Measurements from ENCODE around the gene NUP210L. TPM values are rescaled to one million over a fixed set of nuclear protein-coding genes. Genes with fewer than 3 reads are reported as not detected.

NUP210L gene
- polyA plus RNA-seq, 1 donor: 0.03 TPM

DNA sequence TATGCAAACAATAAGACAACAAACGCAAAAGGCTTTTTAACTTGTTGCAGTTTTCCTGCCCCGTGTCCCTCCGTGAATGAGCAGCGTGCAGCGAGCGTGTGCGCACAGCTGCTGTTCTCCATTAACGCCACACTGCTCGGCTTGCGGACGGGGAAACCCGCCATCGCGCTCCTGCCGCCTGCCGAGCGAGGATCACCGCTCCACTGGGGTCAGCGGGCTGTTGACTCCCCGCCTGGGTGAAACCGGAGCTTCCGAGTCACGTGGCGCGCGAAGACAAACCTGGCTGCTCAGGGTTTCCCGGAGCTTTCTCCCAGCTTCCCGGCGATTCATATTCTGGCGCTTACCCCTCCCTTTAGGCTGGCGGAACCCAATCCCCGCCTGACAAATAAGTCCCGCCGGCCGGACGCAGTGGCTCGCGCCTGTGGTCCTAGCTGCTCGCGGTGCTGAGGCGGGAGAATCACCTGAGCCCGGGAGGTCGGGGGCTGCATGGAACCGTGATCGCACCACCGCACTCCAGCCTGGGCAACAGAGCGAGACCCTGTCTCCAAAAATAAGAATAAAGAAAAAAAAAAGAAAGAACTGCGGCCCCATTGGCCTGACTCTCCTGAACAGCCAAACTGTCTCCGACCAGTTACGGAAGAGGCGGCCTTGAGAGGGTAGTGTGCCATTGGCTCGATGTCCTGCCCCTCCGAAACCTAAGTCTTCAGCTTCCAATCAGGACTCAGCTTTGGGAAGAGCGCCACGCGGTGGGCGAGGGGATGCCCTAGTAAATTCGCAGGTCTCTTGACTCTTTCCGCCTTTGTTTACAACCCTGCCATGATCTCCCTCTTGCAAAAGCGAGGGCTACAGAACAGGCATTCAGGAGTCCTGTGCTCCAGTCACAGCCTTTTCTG is 187.5 kb downstream of the NUP210L start, which contains the start of gene CREB3L4:
TSS of gene CREB3L4 (plus strand) at position 796 of the 893 bp plus-strand sequence. CDS start 624 bp downstream, outside the sequence.
- peak; percentile 97 for DNase-seq (ENCODE audit: low read depth)

DNA sequence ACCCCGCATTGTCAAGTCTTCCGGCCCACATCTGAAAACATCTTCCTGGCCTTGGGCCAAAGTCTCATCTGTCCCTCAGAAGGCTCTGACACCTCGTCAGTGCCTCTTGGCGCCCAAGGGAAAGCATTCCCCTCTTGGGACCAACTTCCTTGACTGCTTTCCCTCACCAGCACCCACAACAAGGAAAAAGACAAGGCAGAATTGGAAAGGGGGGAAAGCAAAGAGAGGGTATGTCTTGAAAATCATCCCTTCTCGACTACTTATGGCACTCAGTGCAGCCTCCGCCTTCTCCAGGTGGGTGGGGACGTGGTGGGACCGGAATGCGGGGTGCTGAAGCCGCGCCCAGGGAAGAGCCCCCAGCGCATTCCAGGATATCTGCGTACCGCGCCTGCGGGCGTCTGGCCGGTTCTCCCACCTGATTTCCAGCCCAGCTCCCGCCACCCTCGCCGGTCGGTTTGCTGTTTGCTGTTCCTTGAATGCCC is 191.0 kb downstream of the NUP210L start:
- DNase-seq (ENCODE audit: low read depth): no peak

DNA sequence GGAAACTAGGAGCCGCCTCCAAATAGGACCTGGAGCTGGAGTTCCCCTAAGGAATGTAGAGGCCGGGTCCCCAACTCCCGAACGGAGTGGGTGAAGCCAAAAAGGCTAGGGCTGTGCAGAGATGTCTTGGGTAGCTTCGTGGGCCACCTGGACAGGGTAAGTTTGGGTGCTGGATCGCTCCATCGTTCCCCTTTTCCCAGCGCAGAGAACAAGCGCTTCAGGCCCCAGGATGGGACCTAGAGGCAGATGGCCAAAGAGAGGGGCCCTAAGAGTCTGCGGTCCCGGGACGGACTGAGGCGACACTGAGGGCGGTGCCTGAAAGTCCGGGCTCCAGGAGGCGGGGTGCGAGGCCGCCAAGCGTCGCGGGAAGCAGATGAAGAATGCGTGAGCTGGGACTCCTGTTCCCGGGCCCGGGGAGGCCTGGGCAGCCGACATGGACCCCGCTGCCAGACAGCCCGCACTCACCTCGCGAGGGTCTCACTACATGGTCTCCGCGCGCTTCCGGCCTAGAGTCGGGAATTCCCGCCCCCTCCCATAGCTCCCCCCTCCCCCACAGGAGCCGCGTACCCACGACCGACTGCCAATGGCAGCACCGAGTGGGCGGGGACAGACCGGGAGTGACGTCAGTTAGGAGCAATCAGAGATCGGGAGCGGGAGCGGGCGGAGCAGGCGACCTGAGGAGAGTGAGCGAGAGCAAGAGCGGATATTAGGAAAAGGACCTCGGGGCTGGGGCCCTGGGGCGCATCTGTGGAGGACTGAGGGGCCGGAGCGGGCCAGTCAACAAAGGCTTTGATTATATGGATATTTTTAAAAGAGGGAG is 191.6 kb downstream of the NUP210L start, which contains the start of gene SLC39A1:
TSS of gene SLC39A1 (minus strand) at position 508 of the 820 bp plus-strand sequence. CDS start 822 bp downstream, outside the sequence.
- peak; percentile 93 for DNase-seq (ENCODE audit: low read depth)

DNA sequence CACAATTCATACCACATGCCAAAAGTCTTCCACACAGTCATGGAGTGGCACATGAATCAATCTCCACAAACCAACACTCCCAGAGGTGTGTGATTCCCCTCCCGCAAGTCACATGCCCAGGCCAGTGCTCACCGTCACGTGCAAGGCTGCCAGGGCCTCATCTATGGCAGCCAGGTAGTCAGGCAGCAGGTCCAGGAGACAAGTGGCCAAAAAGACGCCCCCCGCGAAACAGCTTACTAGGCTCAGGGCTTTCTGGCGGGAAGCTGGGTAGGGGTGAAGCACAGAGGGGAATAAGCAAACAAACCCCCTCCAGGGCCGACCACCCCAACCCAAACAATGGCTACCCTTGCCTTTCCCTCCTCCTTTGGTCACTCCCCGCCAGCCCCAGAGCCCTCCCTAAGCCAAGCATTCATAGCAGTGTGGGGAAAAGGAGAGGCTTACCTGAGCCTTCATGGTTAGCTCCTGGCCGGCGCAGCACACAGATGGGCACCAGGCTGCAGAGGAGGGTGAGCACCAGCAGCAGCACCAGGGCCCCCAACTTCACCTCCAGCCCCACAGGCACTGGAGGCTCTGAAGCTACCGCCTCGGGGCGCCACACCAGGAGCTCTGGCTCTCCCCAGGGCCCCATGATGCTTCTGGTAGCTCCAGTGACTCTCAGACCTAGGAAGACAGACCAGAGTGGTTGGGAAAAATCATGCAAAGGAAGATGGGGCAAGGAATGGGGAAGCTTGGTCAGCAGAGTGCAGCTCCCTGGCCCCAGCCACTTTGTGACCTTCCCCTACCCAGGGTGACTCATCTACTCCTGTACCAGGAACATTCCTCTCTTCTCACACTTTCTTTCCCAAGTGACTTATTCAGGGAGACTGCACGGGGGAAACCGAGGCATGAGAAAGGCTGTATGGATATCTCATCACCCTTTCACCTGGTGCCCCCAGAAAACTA is 192.5 kb downstream of the NUP210L start:
- DNase-seq (ENCODE audit: low read depth): no peak

DNA sequence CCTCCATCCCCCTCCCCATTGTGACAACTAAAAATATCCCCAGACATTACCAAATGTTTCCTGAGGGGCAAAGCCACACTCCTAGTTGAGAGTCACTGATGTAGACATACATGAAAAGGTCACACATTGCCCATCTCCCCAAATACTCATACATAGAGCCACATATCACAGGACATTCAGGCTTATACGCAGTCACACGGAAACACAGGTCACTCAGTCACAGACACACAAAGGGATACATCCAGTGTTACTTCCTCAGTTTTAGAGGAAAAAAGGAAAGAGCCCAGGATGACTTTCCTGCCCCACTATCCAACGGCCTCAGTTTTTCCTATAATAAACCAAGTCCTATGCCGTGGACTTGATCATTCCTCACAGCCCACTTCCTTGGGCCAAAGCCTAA is 193.5 kb downstream of the NUP210L start:
- DNase-seq (ENCODE audit: low read depth): no peak

DNA sequence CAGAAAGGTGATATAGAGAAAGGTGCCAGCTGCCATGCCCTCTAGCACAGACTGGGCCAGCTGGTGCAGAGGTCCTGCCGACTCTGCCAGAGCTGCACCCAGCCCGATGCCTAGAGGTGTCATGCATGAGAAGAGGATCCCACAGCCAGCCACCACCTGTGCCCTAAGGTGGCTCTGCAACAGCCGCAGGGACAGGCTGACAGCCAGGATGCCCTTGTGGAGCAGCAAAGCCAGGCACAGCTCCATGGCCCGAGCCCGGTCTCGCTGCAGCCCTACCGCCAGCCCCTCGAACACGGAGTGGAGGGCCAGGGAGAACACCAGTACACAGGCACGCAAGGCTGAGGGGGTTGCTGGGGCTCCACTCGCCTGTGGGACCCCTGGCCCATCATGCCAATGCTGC is 194.7 kb downstream of the NUP210L start:
- DNase-seq (ENCODE audit: low read depth): no peak

DNA sequence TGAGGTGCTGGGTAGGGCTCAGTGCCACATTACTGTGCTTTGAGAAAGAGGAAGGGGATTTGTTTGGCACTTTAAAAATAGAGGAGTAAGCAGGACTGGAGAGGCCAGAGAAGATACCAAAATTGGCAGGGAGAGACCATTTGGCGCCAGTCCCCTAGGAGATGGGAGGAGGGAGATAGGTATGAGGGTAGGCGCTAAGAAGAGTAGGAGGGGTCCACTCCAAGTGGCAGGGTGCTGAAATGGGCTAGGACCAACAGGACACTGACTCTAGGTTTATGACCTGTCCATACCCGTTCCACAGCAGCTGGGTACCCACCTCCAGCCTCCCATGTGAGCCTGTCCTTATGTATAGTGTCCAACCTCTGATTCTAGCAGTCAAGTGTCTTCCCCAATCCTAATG is 195.4 kb downstream of the NUP210L start:
- no peak for DNase-seq (ENCODE audit: low read depth)

DNA sequence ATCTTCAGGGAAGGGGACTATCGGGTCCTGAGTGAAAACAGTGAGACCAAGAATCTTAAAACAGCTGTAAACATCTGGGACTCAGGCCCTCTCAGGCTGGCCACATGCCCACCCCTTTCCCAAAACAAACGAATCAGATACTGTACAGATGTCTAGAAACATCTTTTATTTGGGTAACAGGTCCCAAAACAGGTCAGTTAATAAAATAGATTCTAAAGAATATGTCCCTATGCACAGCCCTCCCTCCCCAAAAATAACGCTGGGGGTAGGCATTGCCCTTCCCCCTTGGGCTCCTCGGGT is 196.0 kb downstream of the NUP210L start:
- no peak for DNase-seq (ENCODE audit: low read depth)

DNA sequence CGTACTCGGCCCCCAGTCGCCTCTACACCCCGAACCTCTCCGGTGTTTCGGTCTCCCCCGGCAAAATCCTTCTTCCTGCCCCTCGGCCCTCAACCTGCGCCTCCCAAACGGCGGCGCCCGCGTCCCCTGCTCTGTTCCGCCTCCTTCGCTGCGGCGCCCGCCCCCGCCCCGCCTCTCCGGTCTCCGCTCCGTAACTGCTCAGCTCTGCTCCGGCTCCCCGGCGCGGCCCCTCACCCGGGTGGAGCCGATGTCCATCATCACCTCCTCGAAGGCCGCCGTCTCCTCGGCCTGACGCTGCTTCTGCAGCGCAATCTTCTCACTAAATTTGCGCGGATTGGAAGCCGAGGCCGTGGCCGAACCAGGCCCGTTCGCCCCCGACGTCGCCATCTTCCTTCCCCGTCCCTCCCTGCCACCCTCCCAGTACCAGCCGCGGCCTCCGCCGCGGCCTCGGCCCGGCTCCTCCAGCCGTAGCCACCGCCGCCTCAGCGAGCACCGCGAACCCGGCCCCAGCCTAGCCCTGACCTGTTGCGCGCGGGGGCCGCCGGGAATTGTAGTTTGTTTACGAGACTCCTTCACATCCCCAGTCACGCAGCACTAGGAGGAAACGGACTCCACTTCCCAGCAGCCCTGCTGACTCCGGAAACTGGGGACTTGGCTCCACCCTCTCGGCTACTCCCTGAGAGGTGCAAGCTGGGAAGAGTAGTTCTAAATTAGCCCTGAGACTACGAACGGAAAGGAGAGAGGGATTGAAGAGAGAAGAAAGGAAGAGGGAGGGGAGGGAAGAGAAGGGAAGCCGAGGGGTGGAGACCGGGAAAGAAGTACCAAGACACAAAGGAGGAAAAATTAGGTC is 196.5 kb downstream of the NUP210L start, which contains the start of gene CRTC2:
TSS of gene CRTC2 (minus strand) at position 502 of the 850 bp plus-strand sequence. CDS start at position 387, 115 bp downstream.
- peak; percentile 98 for DNase-seq (ENCODE audit: low read depth)

DNA sequence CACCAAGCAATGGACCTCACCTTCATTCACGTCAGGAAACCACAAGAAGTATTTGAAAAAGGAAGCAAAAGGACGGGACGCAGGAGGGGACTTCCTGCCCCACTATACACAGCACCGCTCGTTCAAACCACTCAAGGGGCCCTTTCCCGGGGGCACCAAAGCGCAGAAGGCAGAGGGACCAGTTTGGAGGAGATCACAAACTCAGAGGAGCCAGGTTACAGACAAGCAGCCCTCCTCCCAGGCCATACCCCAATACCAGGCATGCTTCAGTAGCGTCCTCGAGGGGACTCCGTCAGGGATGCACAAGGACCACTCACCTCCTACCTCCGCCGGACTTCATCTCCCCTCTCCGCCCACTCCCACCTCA is 197.1 kb downstream of the NUP210L start:
- no peak for DNase-seq (ENCODE audit: low read depth)

DNA sequence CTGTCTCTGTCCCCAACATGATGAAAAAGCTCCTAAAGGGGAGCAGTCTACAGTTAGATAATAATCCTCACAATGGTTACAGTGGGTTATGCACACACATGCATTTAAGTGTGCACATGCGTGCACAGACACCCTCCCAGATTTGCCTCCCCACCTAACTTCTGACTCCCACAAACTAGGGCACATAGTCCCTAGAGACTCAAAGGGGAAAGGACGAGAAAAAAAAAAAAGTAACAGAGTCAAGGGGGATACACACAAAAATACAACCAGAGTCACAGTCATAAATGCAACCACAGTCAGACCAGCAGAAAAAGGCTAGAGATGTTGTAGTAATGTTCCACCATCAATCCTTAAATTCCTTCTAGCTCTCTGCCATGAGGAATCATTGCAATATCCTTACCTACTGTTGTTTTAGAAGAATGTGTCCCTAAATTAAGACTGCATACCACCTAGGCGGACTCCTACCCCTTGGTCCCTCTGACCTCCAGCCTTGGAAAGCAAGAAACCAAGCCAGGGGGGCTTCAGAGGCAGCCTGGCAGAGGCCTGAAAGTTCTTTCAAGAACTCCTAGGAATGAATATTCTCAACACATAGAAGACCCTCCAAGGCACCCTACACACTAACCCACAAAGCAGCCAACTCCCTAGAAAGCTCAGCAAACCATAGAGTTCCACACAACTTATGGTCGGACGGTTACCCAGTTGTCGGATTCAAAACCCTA is 197.7 kb downstream of the NUP210L start:
- DNase-seq (ENCODE audit: low read depth): no peak

DNA sequence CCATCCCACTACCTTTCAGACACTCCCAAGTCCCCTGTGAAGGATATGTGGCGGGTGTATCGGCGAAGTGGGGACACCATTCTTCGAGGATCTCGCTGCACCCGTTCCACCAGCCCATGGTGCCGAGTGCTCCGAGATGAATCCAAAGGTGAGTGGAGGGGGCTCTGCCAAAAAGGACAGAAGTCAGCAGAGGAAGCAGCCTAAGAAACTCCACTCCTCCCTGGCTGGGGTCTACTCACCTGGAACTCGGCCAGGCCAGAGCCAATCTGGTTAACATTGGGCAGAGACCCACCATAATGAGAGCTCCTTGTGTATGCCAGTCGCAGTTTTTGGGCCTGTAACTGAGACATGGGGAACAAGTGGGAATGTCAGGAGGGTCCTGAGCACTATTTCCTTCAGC is 200.0 kb downstream of the NUP210L start:
- DNase-seq (ENCODE audit: low read depth): no peak

DNA sequence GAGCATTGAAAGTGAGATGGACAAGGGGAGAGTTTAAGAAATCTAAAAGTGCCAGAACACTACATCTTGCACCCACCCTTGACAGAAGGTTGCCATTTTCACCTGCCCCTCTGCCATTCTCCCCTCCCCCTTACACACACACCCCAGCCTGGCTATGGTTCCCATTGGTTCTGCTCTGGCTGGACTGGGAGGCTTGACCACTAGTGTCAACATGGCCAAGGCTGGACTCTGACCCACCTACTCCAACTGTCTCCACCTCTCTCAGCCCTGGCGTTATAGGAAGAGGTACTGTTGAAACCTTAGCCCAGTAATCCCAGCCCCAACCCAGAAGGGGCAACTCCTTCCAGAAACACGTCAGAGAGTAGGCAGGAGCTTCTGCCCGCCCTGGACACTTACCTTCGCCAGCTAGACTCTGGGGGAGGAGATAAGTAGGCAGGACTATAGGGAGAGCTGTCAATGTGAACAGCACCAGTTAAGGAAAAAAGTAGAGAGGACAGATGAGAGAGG is 201.0 kb downstream of the NUP210L start:
- no peak for DNase-seq (ENCODE audit: low read depth)

DNA sequence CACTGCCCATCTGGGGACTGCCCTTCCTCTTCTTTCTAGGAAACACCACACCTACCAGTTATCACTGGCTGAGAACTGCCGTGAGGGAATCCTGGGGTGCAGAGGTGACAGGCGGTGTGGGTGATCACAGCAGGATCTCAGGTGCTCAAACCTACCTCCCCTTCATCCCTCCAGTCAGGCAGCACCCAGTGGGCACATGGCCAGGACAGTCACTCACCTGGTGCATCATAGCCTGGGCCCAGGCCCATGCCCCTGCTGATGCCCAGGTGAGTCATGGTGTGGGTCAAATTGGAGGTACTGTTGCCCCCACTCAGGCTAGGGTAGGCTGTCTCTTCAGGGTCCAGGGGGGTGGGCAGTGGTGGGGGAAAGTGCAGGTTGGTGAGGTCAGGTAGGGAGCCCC is 203.1 kb downstream of the NUP210L start:
- DNase-seq (ENCODE audit: low read depth): no peak

DNA sequence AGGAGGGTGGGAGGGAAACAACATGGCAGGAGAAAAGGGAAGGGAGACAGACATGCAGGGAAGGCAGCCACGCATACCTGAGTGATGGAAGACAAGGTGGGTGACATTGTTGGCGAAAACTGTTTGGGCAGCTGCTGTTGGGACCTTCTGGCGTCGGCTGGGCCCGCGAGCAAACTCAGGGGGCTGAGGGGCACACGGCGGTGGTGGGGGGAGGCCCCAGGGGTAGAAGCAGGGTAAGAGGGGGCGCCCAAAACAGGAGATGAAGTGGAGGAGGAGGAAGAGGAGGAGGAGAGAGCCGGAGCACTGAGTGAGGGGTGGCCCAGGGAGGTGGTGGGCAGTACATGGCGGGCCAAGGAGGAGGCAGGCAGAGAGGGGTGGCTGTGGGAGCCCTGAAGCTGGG is 203.7 kb downstream of the NUP210L start:
- DNase-seq (ENCODE audit: low read depth): no peak

DNA sequence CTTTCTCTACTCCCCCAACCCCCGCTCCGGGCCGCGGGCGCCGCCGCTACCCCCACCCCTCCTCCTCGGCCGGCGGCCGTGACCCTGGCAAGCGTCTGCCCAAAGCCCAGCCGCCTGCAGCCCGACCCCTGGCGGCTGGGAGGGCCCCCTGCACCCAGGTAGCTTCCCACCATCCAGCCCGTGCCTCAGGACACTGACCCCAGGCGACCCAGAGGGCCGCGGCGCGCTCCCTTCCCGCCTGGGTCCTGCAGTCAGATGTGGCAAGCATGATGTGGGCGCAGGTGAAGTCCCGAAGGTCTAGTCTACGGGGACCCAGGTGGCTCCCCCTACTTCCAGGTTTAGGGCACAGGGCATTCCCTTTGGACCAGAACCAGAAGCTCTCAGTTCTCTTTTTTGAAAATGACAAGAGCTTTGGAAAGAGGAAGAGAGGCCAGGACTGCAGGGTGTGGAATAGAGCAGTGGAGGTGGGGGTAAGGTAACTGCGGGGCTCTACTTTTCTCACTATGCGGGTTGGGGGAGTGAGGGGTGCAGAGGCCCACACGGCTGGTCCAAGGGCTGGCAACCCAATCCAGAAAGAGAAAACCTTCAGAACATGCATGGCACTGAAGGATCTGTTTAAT is 208.1 kb downstream of the NUP210L start, which contains the start of gene DENND4B:
TSS of gene DENND4B (minus strand) at position 97 of the 620 bp plus-strand sequence. CDS start 2,344 bp downstream, outside the sequence.
- no peak for DNase-seq (ENCODE audit: low read depth)

DNA sequence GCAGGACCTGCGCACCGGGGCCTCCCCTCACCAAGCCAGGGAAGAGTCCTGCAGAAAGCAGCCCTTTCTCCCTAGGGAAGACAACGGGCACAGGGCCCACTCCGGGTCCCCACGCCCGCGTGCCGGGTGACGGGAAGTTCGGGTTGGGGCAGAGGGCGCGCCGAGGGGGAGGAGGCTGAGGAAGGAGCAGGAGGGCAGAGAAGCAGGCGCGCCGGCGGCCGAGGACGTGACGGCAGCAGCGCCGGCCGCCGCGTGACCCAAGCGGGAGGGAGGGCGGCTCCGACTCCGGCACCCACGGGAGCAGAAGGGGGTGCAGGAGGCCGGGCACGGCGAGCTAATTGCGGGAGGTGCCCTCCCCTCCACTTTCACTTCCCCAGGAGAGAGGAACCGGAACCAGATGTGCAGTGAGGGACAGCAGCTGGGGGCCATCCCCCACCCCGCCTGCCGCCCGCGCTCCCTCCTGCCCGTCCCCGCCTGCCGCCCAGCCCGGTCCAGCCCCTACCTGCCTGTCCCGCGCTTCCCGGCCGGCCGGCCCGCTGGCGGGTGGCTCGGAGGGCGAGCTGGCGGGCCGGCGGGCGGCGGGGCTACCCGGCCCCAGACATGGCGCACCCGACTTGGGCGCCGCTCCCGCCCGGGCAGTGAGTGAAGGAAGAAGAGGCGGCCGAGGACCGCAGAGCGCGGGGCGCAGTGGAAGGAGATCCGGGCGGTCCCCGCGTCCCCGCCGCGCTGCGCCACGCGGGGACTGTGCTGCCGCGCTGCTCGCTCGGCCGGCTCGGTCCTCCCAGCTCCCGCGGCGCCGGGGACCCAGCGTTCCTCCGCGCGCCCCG is 208.9 kb downstream of the NUP210L start:
- no peak for DNase-seq (ENCODE audit: low read depth)

All from forelimb muscle (tissue), 1 donor.